HEK293T (cell line): ENCODE results near the gene ANKRD60.

ENCODE experiments used
- HDGF ChIP-seq: fragments of 450-650 bp; IDR thresholded peaks from 2 replicates; pipeline ENCODE4 v1.6.1; 2017; ENCODE audit warnings: antibody characterized with exemption, borderline replicate concordance
- PKNOX1 ChIP-seq: fragments of 450-650 bp; IDR thresholded peaks from 2 replicates; pipeline ENCODE4 v1.6.1; 2016
- SP1 ChIP-seq: fragments of 450-650 bp; IDR thresholded peaks from 2 replicates; pipeline ENCODE4 v1.6.1; 2017

GRCh38 chr20:58236612-58237317, 8.3 kb upstream of the ANKRD60 start:
- TF ChIP-seq HDGF (no peak), SP1 (no peak), PKNOX1 (no peak)
